Loucy (cell line): ENCODE measurements around the gene RHOB.

ENCODE experiments used
- H2AFZ ChIP-seq: fragments of 200-600 bp; sonication (generic); 2 replicates; pipeline ENCODE4 v1.6.0; 2016; ENCODE audit warnings: antibody characterized with exemption, mild to moderate bottlenecking, low read length, moderate library complexity
- H3F3A ChIP-seq: fragments of 200-600 bp; 2 replicates; pipeline ENCODE4 v1.6.0; 2016; ENCODE audit warnings: antibody characterized with exemption, low read depth, mild to moderate bottlenecking
- H3K27me3 ChIP-seq: fragments of 200-600 bp; sonication (generic); 2 replicates; pipeline ENCODE4 v1.6.1; 2014; ENCODE audit warnings: low read length, mild to moderate bottlenecking; ENCODE audit not compliant: insufficient read depth, poor library complexity, severe bottlenecking
- H3K36me3 ChIP-seq: fragments of 200-600 bp; sonication (generic); 2 replicates; pipeline ENCODE4 v1.6.1; 2016; ENCODE audit warnings: low read length; ENCODE audit not compliant: insufficient read depth
- H3K4me1 ChIP-seq: fragments of 200-600 bp; sonication (generic); 2 replicates; pipeline ENCODE4 v1.5.1; 2014; ENCODE audit warnings: low read length, mild to moderate bottlenecking; ENCODE audit not compliant: insufficient read depth, poor library complexity, severe bottlenecking
- H3K4me2 ChIP-seq: fragments of 200-600 bp; sonication (generic); 2 replicates; pipeline ENCODE4 v1.6.0; 2014; ENCODE audit warnings: antibody characterized with exemption, low read length, low read depth, mild to moderate bottlenecking; ENCODE audit not compliant: poor library complexity, severe bottlenecking
- H3K4me3 ChIP-seq: fragments of 200-600 bp; sonication (generic); 2 replicates; pipeline ENCODE4 v1.5.1; 2014; ENCODE audit warnings: low read length, mild to moderate bottlenecking, mixed read lengths; ENCODE audit not compliant: poor library complexity, severe bottlenecking
- H3K79me2 ChIP-seq: fragments of 200-600 bp; sonication (generic); 2 replicates; pipeline ENCODE4 v1.6.1; 2014; ENCODE audit warnings: low read length; ENCODE audit not compliant: insufficient read depth
- H3K9ac ChIP-seq: fragments of 200-600 bp; sonication (generic); 2 replicates; pipeline ENCODE4 v1.6.0; 2014; ENCODE audit warnings: mild to moderate bottlenecking, low read depth, low read length, moderate library complexity; ENCODE audit not compliant: poor library complexity, severe bottlenecking
- H3K9me2 ChIP-seq: fragments of 200-600 bp; sonication (generic); replicated peaks from 2 replicates; pipeline ENCODE4 v1.6.1; 2016; ENCODE audit warnings: low read depth, low read length, mixed read lengths
- H3K9me3 ChIP-seq: fragments of 200-600 bp; sonication (generic); 2 replicates; pipeline ENCODE4 v1.6.1; 2014; ENCODE audit warnings: mild to moderate bottlenecking, antibody characterized with exemption, low read length, low read depth; ENCODE audit not compliant: insufficient read depth
- H4K20me1 ChIP-seq: fragments of 200-600 bp; sonication (generic); 2 replicates; pipeline ENCODE4 v1.6.0; 2014; ENCODE audit warnings: antibody characterized with exemption, low read length, mild to moderate bottlenecking; ENCODE audit not compliant: insufficient read depth, poor library complexity, severe bottlenecking
- EZH2phosphoT487 ChIP-seq: fragments of 200-600 bp; IDR thresholded peaks from 2 replicates; pipeline ENCODE4 v1.6.1; 2018; ENCODE audit warnings: antibody characterized with exemption, mild to moderate bottlenecking, moderate library complexity, borderline replicate concordance
- TF ChIP-seq, protein P1 (sequence below): fragments of 200-600 bp; sonication (generic); conservative IDR thresholded peaks from 2 replicates; pipeline ENCODE4 v1.5.1; 2014; ENCODE audit warnings: mild to moderate bottlenecking, antibody characterized with exemption, low read length

The RHOB gene

DNA sequence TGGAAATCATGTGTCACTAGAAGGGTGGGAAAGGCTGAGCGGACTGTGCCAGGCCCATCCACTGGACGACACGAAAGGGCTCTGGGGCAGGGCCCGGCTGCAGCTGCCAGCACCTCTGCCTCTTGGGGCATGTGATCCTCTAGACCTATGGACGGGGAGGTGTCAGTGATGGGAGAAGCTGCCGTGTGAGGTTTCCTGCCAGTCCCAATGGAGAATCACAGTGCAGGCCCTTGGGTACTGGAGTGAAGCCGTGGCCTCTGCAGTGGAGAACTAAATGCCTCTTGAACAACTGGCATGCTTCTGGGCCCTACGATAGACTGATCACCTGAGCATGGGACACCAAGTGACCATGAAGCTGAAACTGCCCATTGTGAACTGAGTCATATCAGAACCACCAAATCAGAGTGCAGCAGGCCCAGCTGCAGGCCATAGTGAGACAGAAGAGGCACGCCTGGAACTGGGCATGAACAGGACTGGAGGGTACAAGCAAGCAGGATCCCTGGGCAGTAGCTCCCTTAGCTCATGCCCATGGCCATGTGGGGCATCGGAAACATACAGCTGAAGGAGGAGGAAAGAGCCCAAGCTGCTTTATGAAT, 18.8 kb upstream of the RHOB start:
- no peaks in the 10 kb centered on the region for H3K79me2 ChIP-seq
- no peak for TF ChIP-seq EZH2phosphoT487
- TF ChIP-seq, protein P1, sequence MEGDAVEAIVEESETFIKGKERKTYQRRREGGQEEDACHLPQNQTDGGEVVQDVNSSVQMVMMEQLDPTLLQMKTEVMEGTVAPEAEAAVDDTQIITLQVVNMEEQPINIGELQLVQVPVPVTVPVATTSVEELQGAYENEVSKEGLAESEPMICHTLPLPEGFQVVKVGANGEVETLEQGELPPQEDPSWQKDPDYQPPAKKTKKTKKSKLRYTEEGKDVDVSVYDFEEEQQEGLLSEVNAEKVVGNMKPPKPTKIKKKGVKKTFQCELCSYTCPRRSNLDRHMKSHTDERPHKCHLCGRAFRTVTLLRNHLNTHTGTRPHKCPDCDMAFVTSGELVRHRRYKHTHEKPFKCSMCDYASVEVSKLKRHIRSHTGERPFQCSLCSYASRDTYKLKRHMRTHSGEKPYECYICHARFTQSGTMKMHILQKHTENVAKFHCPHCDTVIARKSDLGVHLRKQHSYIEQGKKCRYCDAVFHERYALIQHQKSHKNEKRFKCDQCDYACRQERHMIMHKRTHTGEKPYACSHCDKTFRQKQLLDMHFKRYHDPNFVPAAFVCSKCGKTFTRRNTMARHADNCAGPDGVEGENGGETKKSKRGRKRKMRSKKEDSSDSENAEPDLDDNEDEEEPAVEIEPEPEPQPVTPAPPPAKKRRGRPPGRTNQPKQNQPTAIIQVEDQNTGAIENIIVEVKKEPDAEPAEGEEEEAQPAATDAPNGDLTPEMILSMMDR, result no peak
- H3K27me3 ChIP-seq, result no peaks in the 10 kb centered on the region
- no peak overlapping the region for H3K4me3 ChIP-seq
- no peaks in the 10 kb centered on the region for H3K9me2 ChIP-seq
- no peak overlapping the region for H3K9ac ChIP-seq
- H3K9me3 ChIP-seq, result no peaks in the 10 kb centered on the region
- H2AFZ ChIP-seq, result no peak overlapping the region
- H3F3A ChIP-seq, result no peaks in the 10 kb centered on the region
- H4K20me1 ChIP-seq, result no peaks in the 10 kb centered on the region
- no peaks in the 10 kb centered on the region for H3K36me3 ChIP-seq
- peaks cover 19% of the 10 kb centered on the region for H3K4me1 ChIP-seq
- H3K4me2 ChIP-seq, result no peak overlapping the region

DNA sequence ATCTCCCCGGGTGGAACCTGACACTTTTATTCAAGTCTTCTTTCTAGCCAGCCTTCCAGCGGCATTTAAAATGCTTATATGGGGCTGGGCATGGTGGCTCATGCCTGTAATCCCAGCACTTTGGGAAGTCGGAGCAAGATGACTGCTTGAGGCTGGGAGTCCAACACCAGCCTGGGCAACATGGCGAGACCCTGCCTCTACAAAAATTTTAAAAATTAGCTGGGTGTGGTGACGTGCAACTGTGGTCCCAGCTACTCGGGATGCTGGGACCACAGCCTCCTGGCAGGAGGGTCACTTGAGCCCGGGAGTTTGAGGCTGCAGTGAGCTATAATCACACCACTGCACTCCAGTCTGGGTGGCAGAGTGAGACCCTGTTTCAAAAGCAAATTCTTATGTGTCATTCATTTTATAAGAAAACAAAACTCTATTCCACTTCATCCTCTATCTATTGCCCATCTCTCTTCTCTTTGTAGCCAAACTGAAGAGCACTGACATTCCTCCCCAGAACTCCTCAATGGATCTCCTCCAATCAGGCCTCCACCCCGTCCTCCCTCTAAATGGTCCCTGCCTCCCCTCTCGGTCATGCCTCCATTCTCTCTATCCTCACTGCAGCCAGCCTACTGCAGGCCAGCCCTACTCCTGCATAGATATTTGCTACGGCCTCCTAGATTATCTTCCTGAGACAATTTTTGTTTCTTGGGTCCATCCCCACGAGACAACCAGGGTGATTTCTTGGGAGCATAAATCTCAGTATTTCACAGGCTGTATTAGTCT, 18.0 kb upstream of the RHOB start:
- Histone ChIP-seq H3K4me2 (no peak overlapping the region), H3F3A (no peaks in the 10 kb centered on the region), H3K4me1 (peaks cover 17% of the 10 kb centered on the region), H3K27me3 (no peaks in the 10 kb centered on the region), H4K20me1 (no peaks in the 10 kb centered on the region), H3K79me2 (no peaks in the 10 kb centered on the region), H2AFZ (no peak overlapping the region), H3K9ac (no peak overlapping the region), H3K4me3 (no peak overlapping the region), H3K36me3 (no peaks in the 10 kb centered on the region), H3K9me2 (no peaks in the 10 kb centered on the region), H3K9me3 (no peaks in the 10 kb centered on the region)
- TF ChIP-seq EZH2phosphoT487, result no peak
- TF ChIP-seq, protein P1, result no peak

DNA sequence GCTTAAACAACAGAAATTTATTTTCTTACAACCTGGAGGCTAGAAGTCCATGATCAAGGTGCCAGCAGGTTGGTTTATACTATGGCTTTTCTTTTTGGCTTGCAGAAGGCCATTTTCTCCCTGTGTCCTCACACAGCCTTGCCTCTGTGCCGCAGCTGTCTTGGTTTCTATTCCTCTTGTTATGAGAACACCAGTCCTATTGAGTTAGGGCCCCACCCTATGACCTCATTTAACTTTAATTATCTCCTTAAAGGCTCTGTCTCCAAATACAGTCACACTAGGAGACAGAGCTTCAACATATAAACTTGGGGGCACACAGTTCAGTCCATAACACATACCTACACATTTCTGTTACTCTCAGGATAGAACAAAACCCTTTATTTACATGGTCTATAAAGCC, 17.3 kb upstream of the RHOB start:
- Histone ChIP-seq H3K9me3 (no peaks in the 10 kb centered on the region), H3F3A (no peaks in the 10 kb centered on the region), H3K27me3 (no peaks in the 10 kb centered on the region), H3K4me2 (no peak overlapping the region), H2AFZ (no peak overlapping the region), H4K20me1 (no peaks in the 10 kb centered on the region), H3K79me2 (no peaks in the 10 kb centered on the region), H3K36me3 (no peaks in the 10 kb centered on the region), H3K4me3 (no peak overlapping the region), H3K9ac (no peak overlapping the region), H3K4me1 (peaks cover 11% of the 10 kb centered on the region), H3K9me2 (no peaks in the 10 kb centered on the region)
- TF ChIP-seq, protein P1, result no peak
- TF ChIP-seq EZH2phosphoT487, result no peak
